Skeletal muscle satellite cell (primary cell): ENCODE data around the gene LIM2.

Experiments
- H3K27me3 ChIP-seq: 2 replicates; pipeline ENCODE4 v1.7.0; 2013; ENCODE audit warnings: low read length; ENCODE audit not compliant: control insufficient read depth, insufficient read depth
- H3K36me3 ChIP-seq: 2 replicates; pipeline ENCODE4 v1.7.0; 2013; ENCODE audit warnings: mild to moderate bottlenecking, control low read depth, low read length; ENCODE audit not compliant: insufficient read depth
- H3K4me1 ChIP-seq: 2 replicates; pipeline ENCODE4 v1.7.0; 2013; ENCODE audit warnings: low read length; ENCODE audit not compliant: control insufficient read depth, insufficient read depth
- H3K4me2 ChIP-seq: 2 replicates; pipeline ENCODE4 v1.7.0; 2013; ENCODE audit warnings: mild to moderate bottlenecking, low read length
- H3K4me3 ChIP-seq: 2 replicates; pipeline ENCODE4 v1.7.0; 2013; ENCODE audit warnings: low read length
- H3K9ac ChIP-seq: 2 replicates; pipeline ENCODE4 v1.7.0; 2013; ENCODE audit warnings: mild to moderate bottlenecking, low read depth, low read length, moderate library complexity
- H3K9me3 ChIP-seq: replicated peaks from 2 replicates; pipeline ENCODE4 v1.7.0; 2013; ENCODE audit warnings: mild to moderate bottlenecking, control low read depth, low read length

The LIM2 gene

GRCh38 chr19:51364200-51365106 lies 23.3 kb downstream of the LIM2 start:
- H3K9ac ChIP-seq = no peak overlapping the region
- no peak overlapping the region for H3K4me3 ChIP-seq
- no peaks in the 10 kb centered on the region for H3K27me3 ChIP-seq
- H3K4me1 ChIP-seq = peaks cover 43% of the 10 kb centered on the region
- H3K36me3 ChIP-seq = no peaks in the 10 kb centered on the region
- H3K9me3 ChIP-seq = no peaks in the 10 kb centered on the region
- peak overlapping the region; percentile 12 for H3K4me2 ChIP-seq

DNA sequence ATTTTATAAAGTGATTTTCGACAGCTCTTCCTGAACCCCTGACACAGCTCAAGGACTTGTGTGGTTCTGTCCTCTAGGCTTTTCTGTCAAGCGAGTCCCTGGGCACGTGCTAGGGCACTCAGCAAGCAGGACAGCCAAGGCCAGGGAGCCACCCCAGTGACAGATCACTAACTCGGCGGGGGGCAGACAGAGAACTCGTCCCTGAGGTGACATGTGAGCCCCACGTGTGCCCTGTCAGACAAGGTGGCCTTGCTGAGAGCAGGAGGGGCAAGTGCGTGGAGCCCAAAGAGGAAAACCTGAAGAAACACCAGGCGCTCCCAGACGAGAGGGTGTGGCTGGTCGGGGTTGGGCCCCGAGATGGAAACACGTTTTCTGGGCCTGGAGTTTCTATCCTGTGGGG lies 26.5 kb downstream of the LIM2 start:
- no peaks in the 10 kb centered on the region for H3K27me3 ChIP-seq
- no peak overlapping the region for H3K4me3 ChIP-seq
- H3K9me3 ChIP-seq = no peaks in the 10 kb centered on the region
- H3K4me1 ChIP-seq = peaks cover 37% of the 10 kb centered on the region
- H3K4me2 ChIP-seq = no peak overlapping the region
- no peaks in the 10 kb centered on the region for H3K36me3 ChIP-seq
- no peak overlapping the region for H3K9ac ChIP-seq

GRCh38 chr19:51359294-51359693 lies 28.5 kb downstream of the LIM2 start:
- H3K9ac ChIP-seq = no peak overlapping the region
- H3K4me3 ChIP-seq = no peak overlapping the region

DNA sequence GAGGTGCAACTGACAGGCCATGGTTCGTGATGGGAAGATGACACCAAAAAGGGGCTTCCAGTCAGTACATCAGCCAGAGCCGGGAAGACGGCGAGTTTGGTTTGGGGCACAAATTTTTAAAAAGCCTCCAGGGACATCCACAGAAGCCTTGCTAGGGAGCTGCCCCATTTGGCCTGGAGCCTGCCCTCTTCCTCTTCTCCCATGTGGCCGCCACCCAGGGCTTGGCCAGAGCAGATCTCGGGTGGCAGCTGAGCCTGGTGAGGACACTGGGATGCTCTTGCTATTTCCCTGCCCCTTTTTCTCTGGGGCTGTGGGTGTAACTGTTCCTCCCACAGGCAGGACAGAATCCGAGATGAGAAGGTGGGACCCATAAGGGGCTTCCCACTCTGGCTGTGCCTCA lies 29.8 kb downstream of the LIM2 start:
- Histone ChIP-seq H3K4me3 (no peak overlapping the region), H3K9ac (no peak overlapping the region), H3K4me2 (no peak overlapping the region), H3K36me3 (no peaks in the 10 kb centered on the region), H3K9me3 (no peaks in the 10 kb centered on the region), H3K27me3 (no peaks in the 10 kb centered on the region), H3K4me1 (peaks cover 20% of the 10 kb centered on the region)

More at GRCh38 chr19:51359294-51359693, 28.5 kb downstream of the LIM2 start:
- no peaks in the 10 kb centered on the region for H3K9me3 ChIP-seq
- no peaks in the 10 kb centered on the region for H3K27me3 ChIP-seq
- H3K36me3 ChIP-seq = no peaks in the 10 kb centered on the region
- H3K4me1 ChIP-seq = peaks cover 28% of the 10 kb centered on the region
- peak overlapping the region; percentile 40 for H3K4me2 ChIP-seq

DNA sequence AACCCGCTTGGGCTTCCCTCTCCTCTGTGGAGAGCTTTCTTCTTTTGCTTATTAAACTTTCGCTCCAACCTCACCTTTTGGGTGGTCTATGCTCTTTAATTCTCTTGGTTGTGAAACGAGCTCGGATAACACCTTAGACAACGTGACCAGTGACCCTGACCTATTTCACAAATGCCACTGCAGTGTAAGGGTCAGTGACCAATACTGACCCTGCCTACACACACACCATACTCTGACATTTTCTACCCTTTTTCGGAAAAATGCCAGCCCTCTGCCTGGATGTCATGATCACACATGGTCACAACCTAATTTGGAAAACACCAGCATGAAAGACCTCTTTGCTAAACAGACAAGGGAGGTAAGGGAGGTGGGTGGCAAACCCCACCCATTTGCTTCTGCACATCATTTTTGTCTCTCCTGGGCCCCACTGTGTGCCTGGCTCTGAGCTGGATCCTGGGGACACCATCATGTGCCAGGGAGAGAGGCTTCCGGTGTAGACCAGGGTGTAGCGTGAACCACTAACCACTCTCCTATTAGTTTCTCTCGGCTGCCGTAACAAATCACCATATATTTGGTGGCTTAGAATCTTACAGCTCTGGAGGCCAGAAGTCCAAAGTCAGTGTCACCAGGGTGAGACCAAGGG lies 31.5 kb downstream of the LIM2 start:
- Histone ChIP-seq H3K27me3 (no peaks in the 10 kb centered on the region), H3K9me3 (no peaks in the 10 kb centered on the region), H3K4me1 (peaks cover 14% of the 10 kb centered on the region), H3K9ac (no peak overlapping the region), H3K4me3 (no peak overlapping the region), H3K36me3 (peaks cover 7% of the 10 kb centered on the region), H3K4me2 (no peak overlapping the region)

GRCh38 chr19:51354742-51355148 lies 33.0 kb downstream of the LIM2 start:
- Histone ChIP-seq H3K27me3 (no peaks in the 10 kb centered on the region), H3K36me3 (peaks cover 12% of the 10 kb centered on the region), H3K9ac (no peak overlapping the region), H3K9me3 (no peaks in the 10 kb centered on the region), H3K4me3 (no peak overlapping the region), H3K4me2 (no peak overlapping the region), H3K4me1 (peaks cover 21% of the 10 kb centered on the region)

DNA sequence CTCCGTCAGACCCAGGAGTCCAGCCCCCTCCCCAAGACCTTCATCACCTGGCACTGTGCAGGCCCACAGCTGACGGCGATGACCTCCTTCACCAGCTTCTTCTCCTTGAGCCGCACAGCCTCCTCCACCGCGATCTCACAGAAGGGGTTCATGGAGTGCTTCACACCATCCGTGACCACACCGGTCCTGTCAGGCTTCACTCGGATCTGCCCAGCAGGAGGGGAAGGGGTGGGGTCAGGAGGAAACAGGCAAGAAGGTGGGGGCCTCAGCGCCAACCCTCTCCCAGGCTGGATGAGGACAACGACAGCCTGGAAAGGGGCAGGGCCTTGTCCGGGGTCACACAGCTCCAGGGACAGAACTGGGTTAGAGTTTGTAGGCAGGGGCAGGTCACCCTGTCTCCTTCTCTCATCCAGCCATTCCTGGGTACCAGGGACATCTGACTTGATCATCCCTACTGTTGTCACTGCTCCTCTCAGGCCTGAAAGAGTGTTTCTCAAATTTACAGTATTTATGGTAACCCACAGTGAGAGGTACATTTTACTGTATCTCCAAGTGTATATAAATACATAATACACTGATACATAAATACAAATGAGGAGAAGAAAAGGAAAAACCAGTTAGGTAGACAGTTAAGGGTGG lies 33.6 kb downstream of the LIM2 start:
- Histone ChIP-seq H3K4me2 (no peak overlapping the region), H3K9me3 (no peaks in the 10 kb centered on the region), H3K27me3 (no peaks in the 10 kb centered on the region), H3K36me3 (peaks cover 12% of the 10 kb centered on the region), H3K4me1 (peaks cover 17% of the 10 kb centered on the region), H3K4me3 (no peak overlapping the region), H3K9ac (no peak overlapping the region)

GRCh38 chr19:51352783-51353360 lies 34.9 kb downstream of the LIM2 start:
- Histone ChIP-seq H3K9ac (no peak overlapping the region), H3K4me3 (no peak overlapping the region), H3K9me3 (no peaks in the 10 kb centered on the region), H3K36me3 (peaks cover 12% of the 10 kb centered on the region), H3K27me3 (no peaks in the 10 kb centered on the region), H3K4me2 (no peak overlapping the region), H3K4me1 (peaks cover 11% of the 10 kb centered on the region)

- H3K4me3 ChIP-seq = no peak overlapping the region
- H3K27me3 ChIP-seq = no peaks in the 10 kb centered on the region
- H3K36me3 ChIP-seq = peaks cover 23% of the 10 kb centered on the region
Observed at GRCh38 chr19:51351266-51351990, 36.3 kb downstream of the LIM2 start.

DNA sequence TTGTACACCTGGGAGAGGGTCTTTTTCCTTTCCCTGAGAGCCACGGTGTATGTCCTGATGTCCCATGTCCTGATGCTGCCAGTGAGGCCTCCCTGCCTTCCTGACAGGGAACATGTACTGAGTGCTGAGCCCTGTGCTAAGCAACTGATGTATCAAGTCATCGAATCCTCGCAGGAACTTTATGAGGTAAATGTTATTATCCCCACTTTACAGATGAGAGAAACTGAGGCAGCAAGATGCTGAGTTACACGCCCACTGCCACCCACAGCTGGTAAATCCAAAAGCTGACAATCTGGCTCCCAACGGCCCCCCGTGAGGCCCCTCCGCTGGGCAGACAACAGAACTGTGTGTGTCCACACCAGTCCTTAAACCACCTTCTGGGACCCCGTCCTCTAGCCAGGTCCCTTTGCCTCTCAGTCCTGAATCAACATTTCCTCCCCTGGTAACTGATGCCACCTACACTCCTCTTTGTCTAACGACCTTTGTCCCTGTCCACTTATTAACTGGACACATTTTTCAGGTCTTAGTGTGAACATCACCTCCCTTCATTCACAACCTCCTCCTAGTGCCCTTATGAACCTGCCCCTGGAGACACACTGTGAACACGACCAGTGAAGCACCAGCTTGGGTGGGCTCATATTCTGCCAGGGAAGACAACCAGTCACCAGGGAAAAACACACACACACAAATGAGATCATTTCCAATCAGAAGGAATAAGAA lies 40.4 kb downstream of the LIM2 start:
- Histone ChIP-seq H3K4me3 (no peak overlapping the region), H3K27me3 (no peaks in the 10 kb centered on the region), H3K9me3 (no peaks in the 10 kb centered on the region), H3K36me3 (peaks cover 37% of the 10 kb centered on the region), H3K4me2 (no peak overlapping the region), H3K4me1 (peaks cover 11% of the 10 kb centered on the region), H3K9ac (no peak overlapping the region)

More at GRCh38 chr19:51351266-51351990, 36.3 kb downstream of the LIM2 start:
- Histone ChIP-seq H3K9me3 (no peaks in the 10 kb centered on the region), H3K9ac (no peak overlapping the region), H3K4me1 (peaks cover 11% of the 10 kb centered on the region), H3K4me2 (no peak overlapping the region)
